A673 (cell line): Measurements from ENCODE around the gene TMEM169.

Experiments used
- EZH2 ChIP-seq: fragments of 200-600 bp; sonication (generic); IDR thresholded peaks from 2 replicates; pipeline ENCODE4 v1.6.1; 2017; ENCODE audit warnings: borderline replicate concordance, low read depth, mild to moderate bottlenecking, mixed read lengths, antibody characterized with exemption, low read length; ENCODE audit not compliant: poor library complexity, severe bottlenecking
- TF ChIP-seq, protein P1 (sequence below): fragments of 300-800, 200-600 bp; sonication (generic); conservative IDR thresholded peaks from 2 replicates; pipeline ENCODE4 v1.5.1; 2017; ENCODE audit warnings: low read depth, mild to moderate bottlenecking, antibody characterized with exemption, low read length, moderate library complexity, mixed read lengths

DNA sequence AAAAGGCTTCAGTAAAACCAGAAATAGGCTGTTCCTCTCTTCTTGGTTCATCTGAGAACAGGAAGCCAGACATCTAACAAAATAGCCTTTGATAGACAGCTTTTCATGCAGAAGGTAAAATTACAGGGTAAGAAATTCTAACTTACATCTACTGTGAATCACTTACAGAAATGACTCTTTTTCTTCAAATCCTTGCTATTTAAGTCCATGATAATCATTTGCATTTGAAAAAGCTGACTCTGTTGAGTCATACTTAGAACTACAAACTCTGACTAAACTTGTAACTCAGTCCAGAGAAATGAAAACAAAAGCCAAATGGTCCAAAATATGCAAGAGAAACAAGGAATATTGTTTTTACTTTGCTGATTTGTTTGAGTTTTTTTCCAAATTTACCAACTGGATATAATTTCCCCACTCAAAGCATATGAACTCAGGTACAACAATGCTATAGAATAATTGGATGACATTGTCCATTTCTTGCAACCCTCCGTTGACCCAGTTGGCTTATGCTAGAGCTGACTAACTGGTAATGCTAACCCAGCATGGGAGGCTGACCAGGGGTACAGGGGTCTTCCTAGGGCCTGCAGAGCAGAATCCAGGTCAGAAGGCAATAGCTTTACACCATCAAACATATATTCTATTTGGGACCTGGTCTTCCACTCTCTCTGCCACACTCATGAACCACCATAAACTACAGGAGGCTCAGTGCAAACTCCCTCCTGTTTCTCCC, 49.6 kb upstream of the TMEM169 start:
- TF ChIP-seq, protein P1, sequence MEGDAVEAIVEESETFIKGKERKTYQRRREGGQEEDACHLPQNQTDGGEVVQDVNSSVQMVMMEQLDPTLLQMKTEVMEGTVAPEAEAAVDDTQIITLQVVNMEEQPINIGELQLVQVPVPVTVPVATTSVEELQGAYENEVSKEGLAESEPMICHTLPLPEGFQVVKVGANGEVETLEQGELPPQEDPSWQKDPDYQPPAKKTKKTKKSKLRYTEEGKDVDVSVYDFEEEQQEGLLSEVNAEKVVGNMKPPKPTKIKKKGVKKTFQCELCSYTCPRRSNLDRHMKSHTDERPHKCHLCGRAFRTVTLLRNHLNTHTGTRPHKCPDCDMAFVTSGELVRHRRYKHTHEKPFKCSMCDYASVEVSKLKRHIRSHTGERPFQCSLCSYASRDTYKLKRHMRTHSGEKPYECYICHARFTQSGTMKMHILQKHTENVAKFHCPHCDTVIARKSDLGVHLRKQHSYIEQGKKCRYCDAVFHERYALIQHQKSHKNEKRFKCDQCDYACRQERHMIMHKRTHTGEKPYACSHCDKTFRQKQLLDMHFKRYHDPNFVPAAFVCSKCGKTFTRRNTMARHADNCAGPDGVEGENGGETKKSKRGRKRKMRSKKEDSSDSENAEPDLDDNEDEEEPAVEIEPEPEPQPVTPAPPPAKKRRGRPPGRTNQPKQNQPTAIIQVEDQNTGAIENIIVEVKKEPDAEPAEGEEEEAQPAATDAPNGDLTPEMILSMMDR, result no peak
- no peak for TF ChIP-seq EZH2
